ENCODE results near the gene ILF2. TPM values are rescaled to one million over a fixed set of nuclear protein-coding genes. Genes with fewer than 3 reads are reported as not detected.

ILF2 gene
- total and polyA plus RNA-seq, 2 of the 13 experiments (the other 11 are each of a cell fraction or from before 2014, with no cell fraction given) = 292 to 366 TPM

DNA sequence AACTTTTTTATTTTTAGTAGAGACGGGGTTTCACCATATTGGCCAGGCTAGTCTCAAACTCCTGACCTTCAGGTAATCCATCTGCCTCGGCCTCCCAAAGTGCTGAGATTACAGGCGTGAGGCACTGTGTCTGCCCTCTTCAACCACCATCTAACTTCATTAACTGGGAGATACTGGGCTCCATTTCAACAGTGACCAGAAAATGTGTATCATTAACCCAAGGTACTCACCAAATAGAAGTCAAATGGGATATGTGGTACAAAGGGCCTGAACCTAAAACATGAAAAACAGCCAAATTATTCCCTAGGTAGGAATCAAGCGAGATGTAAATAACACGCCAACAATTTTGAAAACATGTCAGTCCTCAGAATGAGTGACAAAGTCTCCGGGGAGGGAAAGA, 1.2 kb downstream of the ILF2 start:
- H3K4me2 ChIP-seq (ENCODE audit: low read depth, low read length) = peak overlapping the region; percentile 81
- in situ Hi-C loops (cut with HindIII; ENCODE audit: extremely low pct_ligation_motif_present, low pct_unique_long_range_greater_than_20kb) (no loop called here), intact Hi-C loops (cut with micrococcal nuclease; ENCODE audit: unreplicated experiment) (loop anchor here (5.0 kb wide), 2 partner anchors 37 to 58 kb away; partner anchors contain the start of genes CHTOP and INTS3)
- H3K27me3 ChIP-seq (ENCODE audit: control insufficient read depth in 1 of 2, insufficient read depth in 2 of 2, low read length in 2 of 2) = no peaks in the 10 kb centered on the region; a peak in 1 of 5 replicates
- peak overlapping the region; percentile 65 to 83 (median 83) for H3K4me3 ChIP-seq (replicated peaks in 1 of 3; ENCODE audit: insufficient read depth in 1 of 3, low read depth in 2 of 3, low read length in 3 of 3)
- H3K27ac ChIP-seq (ENCODE audit: extremely low read length, insufficient read depth, low read length) = no peak overlapping the region
- WGBS (ENCODE audit: low lambda C conversion rate) = 82% methylated on average over 6 of the region's 6 CpGs
- FAIRE-seq (no peak), ATAC-seq (no peak), DNase-seq (ENCODE audit: low spot score) (no peak)
- CTCF ChIA-PET (ENCODE audit: low intra/inter-chr PET ratio, low total read pairs) = no interaction called here
- POLR2A ChIA-PET = interaction anchor here (1.3 kb wide), 1 partner anchor 36 kb away, joined by 5 read pairs; the partner anchor contains the start of gene CHTOP
- peaks cover 19 to 45% of the 10 kb centered on the region in 2 experiments for H3K36me3 ChIP-seq (replicated peaks in 1 of 2; ENCODE audit: control insufficient read depth in 1 of 2, insufficient read depth in 2 of 2, low read length in 2 of 2)
- H3K4me1 ChIP-seq (ENCODE audit: insufficient read depth, low read length) = peaks cover 29% of the 10 kb centered on the region
- no peaks in the 10 kb centered on the region for H4K20me1 ChIP-seq (ENCODE audit: insufficient read depth, low read length)
- H3K9ac ChIP-seq (ENCODE audit: insufficient read depth, low read depth, low read length) = peak overlapping the region; percentile 96
- no peak overlapping the region for H2AFZ ChIP-seq (ENCODE audit: low read length)
- H3K9me3 ChIP-seq (ENCODE audit: low read length) = no peaks in the 10 kb centered on the region
- peaks cover 33% of the 10 kb centered on the region for H3K79me2 ChIP-seq (ENCODE audit: insufficient read depth, low read length)
- BruUV-seq (replicated peaks) = no TSS peak
- TF ChIP-seq, protein P1, sequence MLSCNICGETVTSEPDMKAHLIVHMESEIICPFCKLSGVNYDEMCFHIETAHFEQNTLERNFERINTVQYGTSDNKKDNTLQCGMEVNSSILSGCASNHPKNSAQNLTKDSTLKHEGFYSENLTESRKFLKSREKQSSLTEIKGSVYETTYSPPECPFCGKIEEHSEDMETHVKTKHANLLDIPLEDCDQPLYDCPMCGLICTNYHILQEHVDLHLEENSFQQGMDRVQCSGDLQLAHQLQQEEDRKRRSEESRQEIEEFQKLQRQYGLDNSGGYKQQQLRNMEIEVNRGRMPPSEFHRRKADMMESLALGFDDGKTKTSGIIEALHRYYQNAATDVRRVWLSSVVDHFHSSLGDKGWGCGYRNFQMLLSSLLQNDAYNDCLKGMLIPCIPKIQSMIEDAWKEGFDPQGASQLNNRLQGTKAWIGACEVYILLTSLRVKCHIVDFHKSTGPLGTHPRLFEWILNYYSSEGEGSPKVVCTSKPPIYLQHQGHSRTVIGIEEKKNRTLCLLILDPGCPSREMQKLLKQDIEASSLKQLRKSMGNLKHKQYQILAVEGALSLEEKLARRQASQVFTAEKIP (CRISPR knock-in tag; IDR thresholded peaks at IDR 0.05; ENCODE audit: borderline replicate concordance) = no peak
- no peak for TF ChIP-seq ZNF263 (CRISPR knock-in tag; IDR thresholded peaks at IDR 0.05)
- TF ChIP-seq, protein P2, sequence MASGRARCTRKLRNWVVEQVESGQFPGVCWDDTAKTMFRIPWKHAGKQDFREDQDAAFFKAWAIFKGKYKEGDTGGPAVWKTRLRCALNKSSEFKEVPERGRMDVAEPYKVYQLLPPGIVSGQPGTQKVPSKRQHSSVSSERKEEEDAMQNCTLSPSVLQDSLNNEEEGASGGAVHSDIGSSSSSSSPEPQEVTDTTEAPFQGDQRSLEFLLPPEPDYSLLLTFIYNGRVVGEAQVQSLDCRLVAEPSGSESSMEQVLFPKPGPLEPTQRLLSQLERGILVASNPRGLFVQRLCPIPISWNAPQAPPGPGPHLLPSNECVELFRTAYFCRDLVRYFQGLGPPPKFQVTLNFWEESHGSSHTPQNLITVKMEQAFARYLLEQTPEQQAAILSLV (CRISPR knock-in tag; IDR thresholded peaks at IDR 0.05; ENCODE audit: borderline replicate concordance) = no peak
- TF ChIP-seq ZNF703 (CRISPR knock-in tag; IDR thresholded peaks at IDR 0.05; ENCODE audit: borderline replicate concordance) = no peak
- TF ChIP-seq TARDBP (CRISPR knock-in tag; IDR thresholded peaks at IDR 0.05) = no peak
- TF ChIP-seq TOPORS (CRISPR knock-in tag; IDR thresholded peaks at IDR 0.05) = no peak
- TF ChIP-seq FOXP1 (IDR thresholded peaks at IDR 0.05) = no peak
- TF ChIP-seq FOXP1 (CRISPR knock-in tag; IDR thresholded peaks at IDR 0.05) = no peak
- no peak for TF ChIP-seq ZNF10 (CRISPR knock-in tag; IDR thresholded peaks at IDR 0.05; ENCODE audit: borderline replicate concordance, low read depth)
- TF ChIP-seq KLF9 (CRISPR knock-in tag; IDR thresholded peaks at IDR 0.05; ENCODE audit: low read depth) = no peak
- no peak for TF ChIP-seq ESRRA (CRISPR knock-in tag; IDR thresholded peaks at IDR 0.05; ENCODE audit: low read depth)
- no peak for TF ChIP-seq ZNF253 (CRISPR knock-in tag; IDR thresholded peaks at IDR 0.05; ENCODE audit: borderline replicate concordance)
- TF ChIP-seq, protein P3, sequence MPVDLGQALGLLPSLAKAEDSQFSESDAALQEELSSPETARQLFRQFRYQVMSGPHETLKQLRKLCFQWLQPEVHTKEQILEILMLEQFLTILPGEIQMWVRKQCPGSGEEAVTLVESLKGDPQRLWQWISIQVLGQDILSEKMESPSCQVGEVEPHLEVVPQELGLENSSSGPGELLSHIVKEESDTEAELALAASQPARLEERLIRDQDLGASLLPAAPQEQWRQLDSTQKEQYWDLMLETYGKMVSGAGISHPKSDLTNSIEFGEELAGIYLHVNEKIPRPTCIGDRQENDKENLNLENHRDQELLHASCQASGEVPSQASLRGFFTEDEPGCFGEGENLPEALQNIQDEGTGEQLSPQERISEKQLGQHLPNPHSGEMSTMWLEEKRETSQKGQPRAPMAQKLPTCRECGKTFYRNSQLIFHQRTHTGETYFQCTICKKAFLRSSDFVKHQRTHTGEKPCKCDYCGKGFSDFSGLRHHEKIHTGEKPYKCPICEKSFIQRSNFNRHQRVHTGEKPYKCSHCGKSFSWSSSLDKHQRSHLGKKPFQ (CRISPR knock-in tag; IDR thresholded peaks at IDR 0.05; ENCODE audit: insufficient replicate concordance) = no peak
- TF ChIP-seq, protein P4, sequence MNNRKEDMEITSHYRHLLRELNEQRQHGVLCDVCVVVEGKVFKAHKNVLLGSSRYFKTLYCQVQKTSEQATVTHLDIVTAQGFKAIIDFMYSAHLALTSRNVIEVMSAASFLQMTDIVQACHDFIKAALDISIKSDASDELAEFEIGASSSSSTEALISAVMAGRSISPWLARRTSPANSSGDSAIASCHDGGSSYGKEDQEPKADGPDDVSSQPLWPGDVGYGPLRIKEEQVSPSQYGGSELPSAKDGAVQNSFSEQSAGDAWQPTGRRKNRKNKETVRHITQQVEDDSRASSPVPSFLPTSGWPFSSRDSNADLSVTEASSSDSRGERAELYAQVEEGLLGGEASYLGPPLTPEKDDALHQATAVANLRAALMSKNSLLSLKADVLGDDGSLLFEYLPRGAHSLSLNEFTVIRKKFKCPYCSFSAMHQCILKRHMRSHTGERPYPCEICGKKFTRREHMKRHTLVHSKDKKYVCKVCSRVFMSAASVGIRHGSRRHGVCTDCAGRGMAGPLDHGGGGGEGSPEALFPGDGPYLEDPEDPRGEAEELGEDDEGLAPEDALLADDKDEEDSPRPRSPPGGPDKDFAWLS (CRISPR knock-in tag; IDR thresholded peaks at IDR 0.05; ENCODE audit: borderline replicate concordance) = no peak
- TF ChIP-seq, protein P5, sequence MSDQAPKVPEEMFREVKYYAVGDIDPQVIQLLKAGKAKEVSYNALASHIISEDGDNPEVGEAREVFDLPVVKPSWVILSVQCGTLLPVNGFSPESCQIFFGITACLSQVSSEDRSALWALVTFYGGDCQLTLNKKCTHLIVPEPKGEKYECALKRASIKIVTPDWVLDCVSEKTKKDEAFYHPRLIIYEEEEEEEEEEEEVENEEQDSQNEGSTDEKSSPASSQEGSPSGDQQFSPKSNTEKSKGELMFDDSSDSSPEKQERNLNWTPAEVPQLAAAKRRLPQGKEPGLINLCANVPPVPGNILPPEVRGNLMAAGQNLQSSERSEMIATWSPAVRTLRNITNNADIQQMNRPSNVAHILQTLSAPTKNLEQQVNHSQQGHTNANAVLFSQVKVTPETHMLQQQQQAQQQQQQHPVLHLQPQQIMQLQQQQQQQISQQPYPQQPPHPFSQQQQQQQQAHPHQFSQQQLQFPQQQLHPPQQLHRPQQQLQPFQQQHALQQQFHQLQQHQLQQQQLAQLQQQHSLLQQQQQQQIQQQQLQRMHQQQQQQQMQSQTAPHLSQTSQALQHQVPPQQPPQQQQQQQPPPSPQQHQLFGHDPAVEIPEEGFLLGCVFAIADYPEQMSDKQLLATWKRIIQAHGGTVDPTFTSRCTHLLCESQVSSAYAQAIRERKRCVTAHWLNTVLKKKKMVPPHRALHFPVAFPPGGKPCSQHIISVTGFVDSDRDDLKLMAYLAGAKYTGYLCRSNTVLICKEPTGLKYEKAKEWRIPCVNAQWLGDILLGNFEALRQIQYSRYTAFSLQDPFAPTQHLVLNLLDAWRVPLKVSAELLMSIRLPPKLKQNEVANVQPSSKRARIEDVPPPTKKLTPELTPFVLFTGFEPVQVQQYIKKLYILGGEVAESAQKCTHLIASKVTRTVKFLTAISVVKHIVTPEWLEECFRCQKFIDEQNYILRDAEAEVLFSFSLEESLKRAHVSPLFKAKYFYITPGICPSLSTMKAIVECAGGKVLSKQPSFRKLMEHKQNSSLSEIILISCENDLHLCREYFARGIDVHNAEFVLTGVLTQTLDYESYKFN (CRISPR knock-in tag; conservative IDR thresholded peaks at IDR 0.05) = no peak
- TF ChIP-seq NFIC (IDR thresholded peaks at IDR 0.05; ENCODE audit: low read length) = no peak
